Mucosa of descending colon (tissue), 3 donors: ENCODE results near the gene ATP5F1E. TPM values are rescaled to one million over a fixed set of nuclear protein-coding genes. Genes with fewer than 3 reads are reported as not detected.
A peak's percentile ranks its signal among the peaks of the same experiment; 100 is the strongest.

Source experiments
- ATAC-seq: fragments of 200-7000 bp; cut with Tn5 transposase; one replicate; pipeline ENCODE4 v1.9.1; 2020; ENCODE audit warnings: mild to moderate bottlenecking, moderate library complexity
- DNase-seq, 3 donors: peaks; one replicate each; pipeline ENCODE4 v3.0.0-alpha.2; 2020
- H3K36me3 ChIP-seq: fragments of 200-600 bp; one replicate; pipeline ENCODE4 v1.8.0; 2021; ENCODE audit warnings: low read depth, mild to moderate bottlenecking
- H3K4me1 ChIP-seq: fragments of 200-600 bp; one replicate; pipeline ENCODE4 v1.8.0; 2021; ENCODE audit warnings: low read depth, mild to moderate bottlenecking
- H3K4me3 ChIP-seq: fragments of 200-600 bp; one replicate; pipeline ENCODE4 v1.8.0; 2021; ENCODE audit warnings: mild to moderate bottlenecking
- H3K9me3 ChIP-seq: fragments of 200-600 bp; one replicate; pipeline ENCODE4 v1.8.0; 2021; ENCODE audit warnings: mild to moderate bottlenecking
- CTCF ChIP-seq: fragments of 200-600 bp; IDR thresholded peaks from one replicate; pipeline ENCODE4 v1.8.0; 2022; ENCODE audit warnings: antibody characterized with exemption, mild to moderate bottlenecking
- intact Hi-C, 2 donors: fragments of 100-400 bp; cut with DNase I in 1 of 2; cut with micrococcal nuclease in 1 of 2; formaldehyde crosslinking; loops; one replicate each; pipeline versions ENCODE4 v1.11.0 to v1.11.1; 2022; cut with DNase I, micrococcal nuclease
- total RNA-seq, 3 donors: library from RNA; stranded (reverse); fragmentation: NEBNext Ultra II Directional in 2 of 3; extraction: Animal tissue kit (Norgen Biotek cat#: 25700) in 2 of 3; gene quantifications; one replicate each; pipeline versions ENCODE4 v1.2.1 to v1.2.4, GENCODE V29; 2021 to 2023
- donor health status: DM: no; HTN: no; CAD: no; lungs with moderate emphysema.
- donor health status: DM: no; HTN: no; CAD: no.
- donor health status: DM: no; HTN: yes; CAD: no.

ATP5F1E gene
- total RNA-seq, 3 donors from 2014 or later, result 65.4 to 76.1 (median 71.3) TPM

DNA sequence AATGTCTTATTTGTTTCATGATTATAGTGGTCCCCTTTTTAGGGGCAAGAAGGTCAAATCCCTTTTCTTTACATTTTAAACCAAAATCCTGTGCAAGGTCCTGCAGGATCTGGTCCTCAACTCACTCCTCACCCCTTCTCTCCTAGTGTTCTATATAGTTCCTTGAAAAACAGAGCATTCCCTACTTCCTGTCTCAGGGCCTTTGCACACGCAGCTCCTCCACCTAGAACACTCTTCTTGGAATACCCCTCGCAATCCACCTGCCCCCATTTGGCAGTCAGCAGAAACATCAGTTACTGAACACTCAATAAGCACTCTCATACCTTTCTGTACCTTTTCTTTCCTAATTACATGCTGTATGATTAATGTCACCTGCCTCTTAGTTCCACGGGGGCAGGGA lies 3.2 kb upstream of the ATP5F1E start:
- no peak for TF ChIP-seq CTCF
- Histone ChIP-seq H3K36me3 (peaks cover 7% of the 10 kb centered on the region), H3K9me3 (no peaks in the 10 kb centered on the region), H3K4me1 (peaks cover 20% of the 10 kb centered on the region), H3K4me3 (no peak overlapping the region)
- intact Hi-C loops, result no loop called here
- ATAC-seq (no peak), DNase-seq (no peak)

DNA sequence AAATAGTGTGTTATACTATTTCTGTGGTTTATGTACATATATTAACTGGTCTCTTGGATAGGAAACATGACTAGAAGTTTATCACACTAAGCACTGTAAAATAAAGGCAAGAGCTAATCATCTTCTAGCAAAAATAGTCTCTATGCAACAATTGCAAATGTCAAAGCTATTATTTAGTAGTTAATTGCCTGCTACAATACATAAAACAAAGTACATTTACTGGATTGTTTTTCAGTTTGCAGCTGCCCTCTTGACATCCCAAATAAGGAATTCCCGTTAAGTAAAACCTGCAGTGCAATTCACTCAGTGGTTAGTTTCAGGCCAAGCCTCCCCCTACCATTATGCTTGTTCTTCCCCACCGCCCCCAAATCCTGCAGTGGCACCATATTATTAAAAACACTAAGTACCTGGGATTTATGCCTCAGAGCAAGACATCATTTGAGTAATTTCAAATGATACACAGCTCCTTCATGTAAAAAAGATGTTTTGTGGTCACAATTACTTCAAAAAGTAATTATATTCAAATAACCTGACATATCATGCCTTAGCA lies 1.6 kb upstream of the ATP5F1E start:
- ATAC-seq (no peak), DNase-seq (no peak)
- no peak for TF ChIP-seq CTCF
- peaks cover 7% of the 10 kb centered on the region for H3K36me3 ChIP-seq
- H3K9me3 ChIP-seq, result no peaks in the 10 kb centered on the region
- no peak overlapping the region for H3K4me3 ChIP-seq
- intact Hi-C loops, result no loop called here
- peaks cover 26% of the 10 kb centered on the region for H3K4me1 ChIP-seq

- no peak for TF ChIP-seq CTCF
- H3K4me3 ChIP-seq, result no peak overlapping the region
- no peak for DNase-seq
- H3K4me1 ChIP-seq, result peaks cover 31% of the 10 kb centered on the region
- H3K9me3 ChIP-seq, result no peaks in the 10 kb centered on the region
- no peak for ATAC-seq
- peaks cover 7% of the 10 kb centered on the region for H3K36me3 ChIP-seq
- intact Hi-C loops, result no loop called here
These were observed 958 bp upstream of the ATP5F1E start for GRCh38 chr20:59033093-59033492.

GRCh38 chr20:59032713-59033059 lies 551 bp upstream of the ATP5F1E start:
- no peak for TF ChIP-seq CTCF
- Histone ChIP-seq H3K4me3 (no peak overlapping the region), H3K36me3 (peaks cover 7% of the 10 kb centered on the region), H3K4me1 (peaks cover 34% of the 10 kb centered on the region), H3K9me3 (no peaks in the 10 kb centered on the region)
- peak; percentile 4 for ATAC-seq
- no peak for DNase-seq
- intact Hi-C loops, result no loop called here

- H3K4me1 ChIP-seq, result peaks cover 35% of the 10 kb centered on the region
- peak; percentile 52 for ATAC-seq
- intact Hi-C loops, result no loop called here
These were observed 542 bp downstream of the ATP5F1E start for GRCh38 chr20:59031564-59032022.

More at GRCh38 chr20:59031564-59032022, 542 bp downstream of the ATP5F1E start:
- peaks cover 7% of the 10 kb centered on the region for H3K36me3 ChIP-seq
- H3K4me3 ChIP-seq, result peak overlapping the region; percentile 46
- DNase-seq, result peak in 1 of 3 donors; percentile 64
- no peaks in the 10 kb centered on the region for H3K9me3 ChIP-seq
- no peak for TF ChIP-seq CTCF
